Loucy (cell line): Measurements from ENCODE around the gene GATD1.

Experiments
- H2AFZ ChIP-seq: fragments of 200-600 bp; sonication (generic); 2 replicates; pipeline ENCODE4 v1.6.0; 2016; ENCODE audit warnings: antibody characterized with exemption, mild to moderate bottlenecking, low read length, moderate library complexity
- H3F3A ChIP-seq: fragments of 200-600 bp; 2 replicates; pipeline ENCODE4 v1.6.0; 2016; ENCODE audit warnings: antibody characterized with exemption, low read depth, mild to moderate bottlenecking
- H3K27me3 ChIP-seq: fragments of 200-600 bp; sonication (generic); 2 replicates; pipeline ENCODE4 v1.6.1; 2014; ENCODE audit warnings: low read length, mild to moderate bottlenecking; ENCODE audit not compliant: insufficient read depth, poor library complexity, severe bottlenecking
- H3K36me3 ChIP-seq: fragments of 200-600 bp; sonication (generic); 2 replicates; pipeline ENCODE4 v1.6.1; 2016; ENCODE audit warnings: low read length; ENCODE audit not compliant: insufficient read depth
- H3K4me1 ChIP-seq: fragments of 200-600 bp; sonication (generic); 2 replicates; pipeline ENCODE4 v1.5.1; 2014; ENCODE audit warnings: low read length, mild to moderate bottlenecking; ENCODE audit not compliant: insufficient read depth, poor library complexity, severe bottlenecking
- H3K4me2 ChIP-seq: fragments of 200-600 bp; sonication (generic); 2 replicates; pipeline ENCODE4 v1.6.0; 2014; ENCODE audit warnings: antibody characterized with exemption, low read length, low read depth, mild to moderate bottlenecking; ENCODE audit not compliant: poor library complexity, severe bottlenecking
- H3K4me3 ChIP-seq: fragments of 200-600 bp; sonication (generic); 2 replicates; pipeline ENCODE4 v1.5.1; 2014; ENCODE audit warnings: low read length, mild to moderate bottlenecking, mixed read lengths; ENCODE audit not compliant: poor library complexity, severe bottlenecking
- H3K79me2 ChIP-seq: fragments of 200-600 bp; sonication (generic); 2 replicates; pipeline ENCODE4 v1.6.1; 2014; ENCODE audit warnings: low read length; ENCODE audit not compliant: insufficient read depth
- H3K9ac ChIP-seq: fragments of 200-600 bp; sonication (generic); 2 replicates; pipeline ENCODE4 v1.6.0; 2014; ENCODE audit warnings: mild to moderate bottlenecking, low read depth, low read length, moderate library complexity; ENCODE audit not compliant: poor library complexity, severe bottlenecking
- H3K9me2 ChIP-seq: fragments of 200-600 bp; sonication (generic); replicated peaks from 2 replicates; pipeline ENCODE4 v1.6.1; 2016; ENCODE audit warnings: low read depth, low read length, mixed read lengths
- H3K9me3 ChIP-seq: fragments of 200-600 bp; sonication (generic); 2 replicates; pipeline ENCODE4 v1.6.1; 2014; ENCODE audit warnings: mild to moderate bottlenecking, antibody characterized with exemption, low read length, low read depth; ENCODE audit not compliant: insufficient read depth
- H4K20me1 ChIP-seq: fragments of 200-600 bp; sonication (generic); 2 replicates; pipeline ENCODE4 v1.6.0; 2014; ENCODE audit warnings: antibody characterized with exemption, low read length, mild to moderate bottlenecking; ENCODE audit not compliant: insufficient read depth, poor library complexity, severe bottlenecking
- CTCF ChIP-seq: fragments of 200-600 bp; sonication (generic); conservative IDR thresholded peaks from 2 replicates; pipeline ENCODE4 v1.5.1; 2014; ENCODE audit warnings: mild to moderate bottlenecking, antibody characterized with exemption, low read length
- EZH2phosphoT487 ChIP-seq: fragments of 200-600 bp; IDR thresholded peaks from 2 replicates; pipeline ENCODE4 v1.6.1; 2018; ENCODE audit warnings: antibody characterized with exemption, mild to moderate bottlenecking, moderate library complexity, borderline replicate concordance

Gene GATD1

DNA sequence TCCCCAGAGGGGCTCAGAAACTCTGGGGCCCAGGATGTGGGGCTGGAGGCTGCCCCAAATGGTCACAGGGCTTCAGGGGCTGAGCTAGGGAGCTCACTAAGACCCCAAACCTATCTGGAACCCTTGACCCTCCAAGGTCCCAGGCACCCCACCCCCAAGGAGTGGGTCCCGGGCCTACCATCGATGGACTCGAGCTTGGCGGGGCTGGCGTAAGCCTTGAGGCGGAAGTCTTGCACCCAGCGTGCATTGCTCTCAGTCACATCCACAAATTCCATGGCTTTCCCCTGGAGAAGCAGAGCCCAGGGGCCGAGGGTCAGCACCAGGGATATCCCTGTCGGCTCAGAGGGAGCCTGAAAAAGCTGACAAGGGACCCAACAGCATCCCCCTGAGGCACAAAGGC is 3.5 kb downstream of the GATD1 start:
- no peak overlapping the region for H3K4me3 ChIP-seq
- H3K9me3 ChIP-seq, result no peaks in the 10 kb centered on the region
- no peaks in the 10 kb centered on the region for H3K9me2 ChIP-seq
- peaks cover 15% of the 10 kb centered on the region; the same call in 1 of the 2 replicates for H3K36me3 ChIP-seq
- H3K4me1 ChIP-seq, result peaks cover 22% of the 10 kb centered on the region
- peaks cover 59% of the 10 kb centered on the region for H3K79me2 ChIP-seq
- no peak for TF ChIP-seq CTCF
- TF ChIP-seq EZH2phosphoT487, result no peak
- no peaks in the 10 kb centered on the region for H3K27me3 ChIP-seq
- H3F3A ChIP-seq, result no peaks in the 10 kb centered on the region
- H3K9ac ChIP-seq, result no peak overlapping the region
- H4K20me1 ChIP-seq, result peaks cover 41% of the 10 kb centered on the region
- no peak overlapping the region for H2AFZ ChIP-seq
- no peak overlapping the region for H3K4me2 ChIP-seq

DNA sequence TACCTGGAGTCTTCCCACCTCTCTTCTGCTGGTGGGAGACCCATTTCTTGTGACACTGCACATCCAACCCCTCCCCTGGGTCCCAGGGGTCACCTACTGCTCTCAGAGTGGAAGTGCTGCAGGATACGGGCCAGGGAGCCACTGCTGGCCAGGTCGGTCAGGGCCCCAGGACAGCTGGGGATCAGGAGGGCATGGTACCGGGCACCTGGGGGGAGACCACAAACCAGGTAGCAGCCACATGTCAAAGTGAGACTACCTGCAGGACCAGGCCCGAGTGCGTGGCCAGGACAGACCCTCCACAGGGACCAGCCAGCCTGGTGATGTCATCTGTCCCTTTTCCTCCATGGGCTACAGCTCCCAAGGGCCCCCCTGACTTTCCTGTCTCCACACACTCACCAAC is 3.9 kb downstream of the GATD1 start:
- Histone ChIP-seq H3K9ac (no peak overlapping the region), H4K20me1 (peaks cover 39% of the 10 kb centered on the region), H3K36me3 (peaks cover 15% of the 10 kb centered on the region; the same call in 1 of the 2 replicates), H3F3A (no peaks in the 10 kb centered on the region), H2AFZ (no peak overlapping the region), H3K9me2 (no peaks in the 10 kb centered on the region), H3K4me2 (no peak overlapping the region), H3K4me1 (peaks cover 18% of the 10 kb centered on the region), H3K4me3 (no peak overlapping the region), H3K79me2 (peaks cover 55% of the 10 kb centered on the region), H3K9me3 (no peaks in the 10 kb centered on the region), H3K27me3 (no peaks in the 10 kb centered on the region)
- no peak for TF ChIP-seq EZH2phosphoT487
- TF ChIP-seq CTCF, result no peak

DNA sequence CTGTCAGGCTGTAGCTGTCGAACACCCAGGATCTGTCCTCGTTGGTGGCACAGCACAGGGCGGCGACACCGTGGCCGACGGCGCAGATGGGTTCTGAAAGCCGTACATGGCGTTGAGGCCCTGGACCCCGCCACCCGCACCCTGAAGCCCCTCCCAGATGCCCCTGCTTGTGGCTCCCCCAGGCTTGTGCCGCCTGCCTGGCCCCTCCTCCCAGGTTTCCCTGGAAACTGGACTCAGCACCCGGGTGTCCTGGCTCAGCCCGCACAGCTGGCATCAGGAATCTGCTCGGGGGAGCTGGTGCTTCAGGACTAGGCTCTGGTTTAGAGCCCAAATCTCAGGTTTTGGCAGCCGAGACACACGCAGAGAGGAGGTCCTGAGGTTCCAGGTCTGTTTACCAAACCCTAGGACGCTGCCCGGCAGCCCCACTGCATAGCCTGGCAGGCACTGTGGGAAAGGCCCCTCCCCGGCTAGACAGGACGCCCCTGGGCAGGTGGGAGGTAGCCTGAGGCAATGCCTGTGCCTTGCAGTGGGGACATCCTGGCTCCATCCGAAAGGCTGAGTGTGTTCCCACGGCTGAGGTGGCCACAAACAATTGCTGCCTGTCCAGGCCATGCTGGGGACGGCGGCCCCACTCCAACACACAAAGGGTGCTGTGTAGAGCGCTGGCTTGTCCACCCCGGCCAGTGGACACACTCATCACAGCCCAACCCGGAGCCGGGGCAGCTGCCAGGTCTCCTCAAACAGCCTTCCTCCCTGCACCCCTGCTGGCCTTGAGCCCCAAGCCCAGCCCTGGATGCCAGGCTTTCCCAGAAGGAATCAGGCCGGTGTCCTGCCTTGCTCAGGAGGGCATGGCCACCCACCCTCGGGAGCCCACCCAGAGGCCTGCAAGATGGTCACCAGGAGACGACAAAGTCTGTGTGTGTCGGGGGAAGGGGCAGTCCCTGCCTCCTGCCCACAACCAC is 4.6 kb downstream of the GATD1 start:
- no peak overlapping the region for H2AFZ ChIP-seq
- H3K4me3 ChIP-seq, result no peak overlapping the region
- no peak overlapping the region for H3K9ac ChIP-seq
- H3K79me2 ChIP-seq, result peaks cover 48% of the 10 kb centered on the region
- H3K36me3 ChIP-seq, result peaks cover 15% of the 10 kb centered on the region; the same call in 1 of the 2 replicates
- peaks cover 14% of the 10 kb centered on the region for H3K4me1 ChIP-seq
- H3K9me3 ChIP-seq, result no peaks in the 10 kb centered on the region
- no peaks in the 10 kb centered on the region for H3K9me2 ChIP-seq
- no peaks in the 10 kb centered on the region for H3F3A ChIP-seq
- H4K20me1 ChIP-seq, result peaks cover 35% of the 10 kb centered on the region
- H3K27me3 ChIP-seq, result no peaks in the 10 kb centered on the region
- H3K4me2 ChIP-seq, result no peak overlapping the region
- TF ChIP-seq EZH2phosphoT487, result no peak
- TF ChIP-seq CTCF, result no peak
